ENCODE data around the gene SKIC2. TPM values are rescaled to one million over a fixed set of nuclear protein-coding genes. Genes with fewer than 3 reads are reported as not detected.
"Not testable (repeated sequence)": the region's sequence is repeated elsewhere in the genome, so short reads cannot be mapped to it uniquely, and the experiment has no call there.

SKIC2 gene
- total RNA-seq, 1 experiment from 2014 or later = 64.2 TPM

- POLR2A ChIA-PET (ENCODE audit: low non-redundant PET) = not testable (repeated sequence)
Measured at GRCh38 chr6:31981744-31982143, 22.8 kb downstream of the SKIC2 start, which contains the start of gene C4A. Gene C4A, plus strand, starts transcription at chr6:31982057. Its CDS starts 51 bp downstream, at chr6:31982108.

DNA sequence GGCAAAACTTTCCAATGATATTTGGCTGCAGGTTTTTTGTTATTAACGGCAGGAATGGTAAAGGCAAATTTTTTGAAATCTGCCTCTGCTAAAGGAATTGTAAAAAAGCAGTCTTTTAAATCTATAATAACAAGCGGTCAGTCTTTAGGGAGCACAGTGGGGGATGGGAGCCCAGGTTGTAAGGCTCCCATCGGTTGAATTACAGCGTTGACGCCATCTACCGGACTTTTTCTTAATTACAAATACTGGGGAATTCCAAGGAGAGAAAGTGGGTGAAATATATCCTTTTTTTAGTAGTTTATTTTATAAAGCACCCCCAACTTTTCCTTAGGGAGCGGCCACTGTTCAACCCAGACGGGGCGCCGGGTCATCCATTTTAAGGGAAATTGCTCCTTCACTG, 30.4 kb downstream of the SKIC2 start:
- H3K27ac ChIP-seq (ENCODE audit: low read depth, low read length, poor library complexity, severe bottlenecking); intact Hi-C loops (cut with micrococcal nuclease; ENCODE audit: unreplicated experiment); H3K27me3 ChIP-seq (replicated peaks; ENCODE audit: insufficient read depth, low read depth, low read length, poor library complexity); DNase-seq (ENCODE audit: low spot score); H3K9me3 ChIP-seq (ENCODE audit: low read depth, low read length, poor library complexity, severe bottlenecking); POLR2A ChIA-PET (ENCODE audit: low non-redundant PET); H3K4me3 ChIP-seq (ENCODE audit: low read depth, low read length, poor library complexity, severe bottlenecking); CTCF ChIA-PET; BruUV-seq (replicated peaks); H3K36me3 ChIP-seq (ENCODE audit: insufficient read depth, low read length, poor library complexity, severe bottlenecking); H3K4me1 ChIP-seq (ENCODE audit: insufficient read depth, low read length, poor library complexity, severe bottlenecking): not testable (repeated sequence)

More at GRCh38 chr6:31981744-31982143, 22.8 kb downstream of the SKIC2 start, which contains the start of gene C4A:
- H3K4me3 ChIP-seq (ENCODE audit: low read depth, low read length, poor library complexity, severe bottlenecking); H3K27ac ChIP-seq (ENCODE audit: low read depth, low read length, poor library complexity, severe bottlenecking); H3K4me1 ChIP-seq (ENCODE audit: insufficient read depth, low read length, poor library complexity, severe bottlenecking); H3K36me3 ChIP-seq (ENCODE audit: insufficient read depth, low read length, poor library complexity, severe bottlenecking); BruUV-seq (replicated peaks); CTCF ChIA-PET; H3K27me3 ChIP-seq (replicated peaks; ENCODE audit: insufficient read depth, low read depth, low read length, poor library complexity); H3K9me3 ChIP-seq (ENCODE audit: low read depth, low read length, poor library complexity, severe bottlenecking); DNase-seq (ENCODE audit: low spot score); intact Hi-C loops (cut with micrococcal nuclease; ENCODE audit: unreplicated experiment): not testable (repeated sequence)

DNA sequence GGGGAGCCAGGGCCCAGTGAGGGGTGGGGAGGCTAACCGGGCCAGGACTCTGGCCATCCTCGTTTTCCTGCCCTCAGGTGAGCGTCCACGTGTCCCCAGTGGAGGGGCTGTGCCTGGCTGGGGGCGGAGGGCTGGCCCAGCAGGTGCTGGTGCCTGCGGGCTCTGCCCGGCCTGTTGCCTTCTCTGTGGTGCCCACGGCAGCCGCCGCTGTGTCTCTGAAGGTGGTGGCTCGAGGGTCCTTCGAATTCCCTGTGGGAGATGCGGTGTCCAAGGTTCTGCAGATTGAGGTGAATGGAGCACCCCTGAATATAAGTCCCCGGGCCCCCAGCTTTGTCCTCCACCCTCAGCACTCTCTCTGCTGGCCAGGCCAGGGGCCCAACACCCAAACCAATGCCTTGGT, 35.4 kb downstream of the SKIC2 start:
- BruUV-seq (replicated peaks); DNase-seq (ENCODE audit: low spot score); H3K36me3 ChIP-seq (ENCODE audit: insufficient read depth, low read length, poor library complexity, severe bottlenecking); intact Hi-C loops (cut with micrococcal nuclease; ENCODE audit: unreplicated experiment); POLR2A ChIA-PET (ENCODE audit: low non-redundant PET); H3K27ac ChIP-seq (ENCODE audit: low read depth, low read length, poor library complexity, severe bottlenecking); CTCF ChIA-PET; H3K4me3 ChIP-seq (ENCODE audit: low read depth, low read length, poor library complexity, severe bottlenecking); H3K27me3 ChIP-seq (replicated peaks; ENCODE audit: insufficient read depth, low read depth, low read length, poor library complexity); H3K4me1 ChIP-seq (ENCODE audit: insufficient read depth, low read length, poor library complexity, severe bottlenecking); H3K9me3 ChIP-seq (ENCODE audit: low read depth, low read length, poor library complexity, severe bottlenecking): not testable (repeated sequence)

GRCh38 chr6:31996385-31996784, 37.4 kb downstream of the SKIC2 start:
- POLR2A ChIA-PET (ENCODE audit: low non-redundant PET); H3K27me3 ChIP-seq (replicated peaks; ENCODE audit: insufficient read depth, low read depth, low read length, poor library complexity); H3K4me1 ChIP-seq (ENCODE audit: insufficient read depth, low read length, poor library complexity, severe bottlenecking); H3K36me3 ChIP-seq (ENCODE audit: insufficient read depth, low read length, poor library complexity, severe bottlenecking); H3K27ac ChIP-seq (ENCODE audit: low read depth, low read length, poor library complexity, severe bottlenecking); CTCF ChIA-PET; H3K9me3 ChIP-seq (ENCODE audit: low read depth, low read length, poor library complexity, severe bottlenecking); intact Hi-C loops (cut with micrococcal nuclease; ENCODE audit: unreplicated experiment); BruUV-seq (replicated peaks); H3K4me3 ChIP-seq (ENCODE audit: low read depth, low read length, poor library complexity, severe bottlenecking); DNase-seq (ENCODE audit: low spot score): not testable (repeated sequence)

DNA sequence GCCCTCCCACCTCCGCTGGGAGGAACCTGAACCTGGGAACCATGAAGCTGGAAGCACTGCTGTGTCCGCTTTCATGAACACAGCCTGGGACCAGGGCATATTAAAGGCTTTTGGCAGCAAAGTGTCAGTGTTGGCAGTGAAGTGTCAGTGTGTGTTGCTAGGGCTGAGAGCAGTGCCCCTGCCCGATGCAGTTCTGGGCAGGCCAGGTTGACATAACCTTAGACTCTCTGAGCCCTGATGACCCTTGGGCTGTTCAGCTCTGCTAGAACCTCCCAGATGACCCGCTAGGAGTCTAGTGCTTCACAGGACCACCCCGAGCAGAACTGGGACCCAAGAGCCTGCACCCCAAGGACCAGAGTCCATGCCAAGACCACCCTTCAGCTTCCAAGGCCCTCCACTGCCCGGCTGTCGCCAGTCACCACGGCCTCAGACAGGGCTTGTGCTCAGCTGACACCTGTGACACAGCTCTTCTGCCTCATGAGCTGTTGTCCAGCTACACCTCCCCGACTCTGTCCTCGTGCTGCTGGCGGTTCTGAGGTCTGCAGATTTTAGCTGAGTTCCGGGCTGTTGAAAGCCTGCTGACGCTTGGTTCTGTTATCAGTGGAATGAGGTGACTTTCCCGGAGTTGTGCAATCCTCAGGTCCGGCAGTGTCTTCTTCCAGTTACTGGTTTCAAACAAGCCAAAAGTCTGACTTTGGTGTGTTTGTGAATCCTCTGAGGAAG, 43.7 kb downstream of the SKIC2 start:
- intact Hi-C loops (cut with micrococcal nuclease; ENCODE audit: unreplicated experiment); BruUV-seq (replicated peaks); H3K36me3 ChIP-seq (ENCODE audit: insufficient read depth, low read length, poor library complexity, severe bottlenecking); DNase-seq (ENCODE audit: low spot score); H3K4me3 ChIP-seq (ENCODE audit: low read depth, low read length, poor library complexity, severe bottlenecking); H3K27ac ChIP-seq (ENCODE audit: low read depth, low read length, poor library complexity, severe bottlenecking); H3K4me1 ChIP-seq (ENCODE audit: insufficient read depth, low read length, poor library complexity, severe bottlenecking); POLR2A ChIA-PET (ENCODE audit: low non-redundant PET); H3K9me3 ChIP-seq (ENCODE audit: low read depth, low read length, poor library complexity, severe bottlenecking); H3K27me3 ChIP-seq (replicated peaks; ENCODE audit: insufficient read depth, low read depth, low read length, poor library complexity); CTCF ChIA-PET: not testable (repeated sequence)

DNA sequence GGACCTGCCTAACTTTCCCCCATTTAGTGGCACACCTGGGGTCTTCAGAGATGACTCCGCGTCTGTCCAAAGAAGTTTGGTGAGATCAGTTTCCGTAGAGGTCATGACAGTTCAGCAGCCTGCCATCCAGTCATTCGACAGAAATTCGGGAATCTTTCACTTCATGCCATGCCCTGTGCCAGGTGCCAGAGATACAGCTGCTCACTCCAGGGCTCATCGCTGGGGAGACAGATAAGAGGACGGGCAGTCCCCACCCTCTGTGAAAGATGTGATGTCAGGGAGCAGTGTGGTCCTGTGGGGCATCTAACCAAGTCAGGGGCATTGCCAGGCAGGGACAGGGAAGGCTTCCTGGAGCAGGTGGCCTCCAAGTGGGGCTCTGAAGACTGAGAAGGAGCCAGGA, 44.3 kb downstream of the SKIC2 start:
- H3K4me3 ChIP-seq (ENCODE audit: low read depth, low read length, poor library complexity, severe bottlenecking); H3K9me3 ChIP-seq (ENCODE audit: low read depth, low read length, poor library complexity, severe bottlenecking); POLR2A ChIA-PET (ENCODE audit: low non-redundant PET); H3K27me3 ChIP-seq (replicated peaks; ENCODE audit: insufficient read depth, low read depth, low read length, poor library complexity); H3K4me1 ChIP-seq (ENCODE audit: insufficient read depth, low read length, poor library complexity, severe bottlenecking); BruUV-seq (replicated peaks); DNase-seq (ENCODE audit: low spot score); H3K36me3 ChIP-seq (ENCODE audit: insufficient read depth, low read length, poor library complexity, severe bottlenecking); H3K27ac ChIP-seq (ENCODE audit: low read depth, low read length, poor library complexity, severe bottlenecking); intact Hi-C loops (cut with micrococcal nuclease; ENCODE audit: unreplicated experiment); CTCF ChIA-PET: not testable (repeated sequence)

DNA sequence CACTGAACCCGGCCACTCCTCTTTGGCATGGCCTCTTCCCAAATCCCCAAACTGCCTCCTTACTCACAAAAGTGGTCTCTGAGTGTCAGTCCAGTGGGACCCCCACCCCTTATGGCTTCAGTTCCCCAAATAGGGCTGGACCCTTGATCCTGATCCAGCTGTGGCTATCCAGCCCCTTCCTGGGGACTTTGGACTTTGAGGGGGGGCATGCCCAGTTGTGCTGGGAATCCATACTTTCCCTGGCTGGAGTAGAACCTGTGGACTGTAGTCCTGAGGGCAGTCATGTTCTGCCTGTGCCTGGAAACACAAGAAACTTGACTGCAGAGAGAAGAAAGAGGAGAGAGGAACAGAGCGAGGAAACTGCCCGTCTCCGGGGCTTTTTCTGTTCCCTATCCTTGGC, 45.4 kb downstream of the SKIC2 start:
- H3K9me3 ChIP-seq (ENCODE audit: low read depth, low read length, poor library complexity, severe bottlenecking); CTCF ChIA-PET; BruUV-seq (replicated peaks); H3K4me3 ChIP-seq (ENCODE audit: low read depth, low read length, poor library complexity, severe bottlenecking); H3K27me3 ChIP-seq (replicated peaks; ENCODE audit: insufficient read depth, low read depth, low read length, poor library complexity); H3K36me3 ChIP-seq (ENCODE audit: insufficient read depth, low read length, poor library complexity, severe bottlenecking); POLR2A ChIA-PET (ENCODE audit: low non-redundant PET); H3K27ac ChIP-seq (ENCODE audit: low read depth, low read length, poor library complexity, severe bottlenecking); intact Hi-C loops (cut with micrococcal nuclease; ENCODE audit: unreplicated experiment); H3K4me1 ChIP-seq (ENCODE audit: insufficient read depth, low read length, poor library complexity, severe bottlenecking); DNase-seq (ENCODE audit: low spot score): not testable (repeated sequence)

Measured in A673 (cell line).